ENCODE data around the gene CA10. TPM values are rescaled to one million over a fixed set of nuclear protein-coding genes. Genes with fewer than 3 reads are reported as not detected.

Gene CA10
- total RNA-seq, 1 experiment from 2014 or later = 0.46 TPM

GRCh38 chr17:51947160-51947735 lies 211.3 kb downstream of the CA10 start:
- H3K9me3 Mint-ChIP-seq = no peaks in the 10 kb centered on the region; a peak in 1 of 5 replicates
- H3K4me1 Mint-ChIP-seq = peaks cover 4 to 5% of the 10 kb centered on the region in 2 experiments; a peak in 3 of 4 replicates
- Histone ChIP-seq H4K5ac (ENCODE audit: insufficient read length, low read depth, low read length) (no peak overlapping the region), H3K4me1 (ENCODE audit: insufficient read depth, low read length) (no peaks in the 10 kb centered on the region; the same call in 1 of the 2 replicates), H3K23ac (ENCODE audit: insufficient read length, low read depth, low read length) (no peak overlapping the region), H2BK20ac (ENCODE audit: low read depth, low read length, poor library complexity, severe bottlenecking) (no peak overlapping the region), H2BK120ac (ENCODE audit: low read depth, low read length, poor library complexity, severe bottlenecking) (no peak overlapping the region), H4K20me1 (ENCODE audit: control insufficient read depth, insufficient read depth, insufficient read length) (no peaks in the 10 kb centered on the region), H3K14ac (ENCODE audit: insufficient read depth, low read length) (no peak overlapping the region), H3K23me2 (ENCODE audit: insufficient read length, low read depth, low read length, poor library complexity, severe bottlenecking) (no peaks in the 10 kb centered on the region), H2AFZ (ENCODE audit: low read length) (no peak overlapping the region), H3K27me3 (ENCODE audit: insufficient read depth, low read length) (no peaks in the 10 kb centered on the region), H2BK12ac (ENCODE audit: insufficient read length, low read depth, low read length) (no peak overlapping the region), H4K91ac (ENCODE audit: insufficient read length, low read depth, low read length) (no peak overlapping the region), H2BK15ac (ENCODE audit: low read depth, low read length) (no peak overlapping the region), H3K27ac (ENCODE audit: insufficient read length, low read depth, low read length) (no peak overlapping the region), H3K4ac (ENCODE audit: low read depth, low read length) (no peak overlapping the region), H3K9me3 (ENCODE audit: control insufficient read depth, low read depth, low read length) (no peaks in the 10 kb centered on the region), H2AK5ac (ENCODE audit: insufficient read length, low read length) (no peak overlapping the region), H4K8ac (replicated peaks; ENCODE audit: insufficient read length, low read depth, low read length) (no peak overlapping the region), H3K79me2 (ENCODE audit: insufficient read depth, low read length) (no peaks in the 10 kb centered on the region), H3K9ac (ENCODE audit: extremely low read depth, insufficient read length, low read length) (no peak overlapping the region), H2BK5ac (ENCODE audit: insufficient read length, low read length) (no peak overlapping the region), H3K4me2 (ENCODE audit: insufficient read depth, insufficient read length, low read length) (no peak overlapping the region), H3K56ac (ENCODE audit: insufficient read length, low read depth, low read length) (no peak overlapping the region), H3T11ph (ENCODE audit: low read length) (no peak overlapping the region), H3K18ac (ENCODE audit: insufficient read length, low read depth, low read length) (no peak overlapping the region), H3K79me1 (ENCODE audit: insufficient read depth, low read depth, low read length, poor library complexity, severe bottlenecking) (no peaks in the 10 kb centered on the region)
- no peak overlapping the region for H3K4me3 Mint-ChIP-seq
- no peaks in the 10 kb centered on the region; a peak in 1 of 7 replicates for H3K36me3 Mint-ChIP-seq (ENCODE audit: insufficient read depth in 1 of 3, low read depth in 3 of 3)
- TF ChIP-seq CTCF (conservative IDR thresholded peaks at IDR 0.05) = no peak
- WGBS (ENCODE audit: extremely low coverage, insufficient read length, low lambda C conversion rate) = no CpG with 5 or more reads among the region's 3 CpGs
- DNase-seq = no peak
- no peaks in the 10 kb centered on the region for H3K27me3 Mint-ChIP-seq (ENCODE audit: low read depth)
- H3K27ac Mint-ChIP-seq = no peak overlapping the region

Data from H9 (cell line).